HepG2 (cell line): ENCODE measurements around the gene WARS2. TPM values are rescaled to one million over a fixed set of nuclear protein-coding genes. Genes with fewer than 3 reads are reported as not detected.

Experiments used
- ATAC-seq: fragments of 200-7000 bp; cut with Tn5 transposase; 3 replicates; pipeline ENCODE4 v1.9.1; 2020; ENCODE audit warnings: mild to moderate bottlenecking, moderate library complexity
- BruUV-seq: library from RNA; stranded (reverse); fragments of 400-500 nt; replicated peaks from 2 replicates; lab custom pipeline; 2021; lab: Mats Ljungman, UMichigan
- CTCF ChIA-PET: fragments of 300-600 bp; formaldehyde crosslinking; extraction: SDS; loops from one replicate; lab custom pipeline; 2021; ENCODE audit warnings: low total read pairs, inconsistent platforms, low intra/inter-chr PET ratio; lab: Yijun Ruan, JAX
- POLR2A ChIA-PET: fragments of 350-600 bp; sonication (Branson Sonifier 250); formaldehyde crosslinking; loops from one replicate; lab custom pipeline; 2020; ENCODE audit warnings: antibody characterized with exemption, inconsistent platforms; lab: Yijun Ruan, JAX
- DNase-seq: peaks from one replicate; pipeline ENCODE4 v3.0.0-alpha.2; 2015; ENCODE audit warnings: low spot score
- FAIRE-seq: peaks from 3 replicates; lab custom pipeline; 2011; peaks lifted over from hg19 to GRCh38; lab: Jason Lieb, UNC
- H2AFZ ChIP-seq: one replicate; pipeline ENCODE4 v1.6.1; 2011; ENCODE audit warnings: low read length, inconsistent platforms
- H3K27ac ChIP-seq: fragments of 300-600 bp; 3 replicates; pipeline ENCODE4 v1.8.0; 2011; ENCODE audit warnings: mixed run types, mild to moderate bottlenecking, mixed read lengths, low read length, inconsistent platforms; ENCODE audit not compliant: insufficient read depth; ENCODE audit errors: extremely low read length
- H3K27me3 ChIP-seq, 2 experiments: fragments of 200-600 bp in 1 of 2; 2 replicates in 1 of 2; 3 replicates in 1 of 2; pipeline versions ENCODE4 v1.6.0 to v1.8.0; 2011; ENCODE audit warnings: low read length in 2 of 2, mild to moderate bottlenecking in 2 of 2, moderate library complexity in 2 of 2, inconsistent platforms in 1 of 2; ENCODE audit not compliant: insufficient read depth in 2 of 2, control insufficient read depth in 1 of 2
- H3K36me3 ChIP-seq, 2 experiments: fragments of 200-600 bp in 1 of 2; replicated peaks in 1 of 2; 2 replicates in 1 of 2; 3 replicates in 1 of 2; pipeline versions ENCODE4 v1.5.1 to v1.8.0; 2011; ENCODE audit warnings: low read length in 2 of 2, inconsistent platforms in 1 of 2; ENCODE audit not compliant: insufficient read depth in 2 of 2, control insufficient read depth in 1 of 2
- H3K4me1 ChIP-seq: 2 replicates; pipeline ENCODE4 v1.5.1; 2012; ENCODE audit warnings: low read length, inconsistent platforms; ENCODE audit not compliant: insufficient read depth
- H3K4me2 ChIP-seq: 2 replicates; pipeline ENCODE4 v1.6.0; 2011; ENCODE audit warnings: low read depth, low read length, inconsistent platforms
- H3K4me3 ChIP-seq, 3 experiments: fragments of 200-600 bp in 1 of 3; sonication (generic), shearing (Covaris generic) in 1 of 3; replicated peaks in 1 of 3; 2 replicates each; pipeline ENCODE4 v1.5.1; 2011 to 2016; ENCODE audit warnings: low read length in 3 of 3, inconsistent platforms in 2 of 3, low read depth in 2 of 3, mild to moderate bottlenecking in 2 of 3, control low read depth in 1 of 3, mixed read lengths in 1 of 3; ENCODE audit not compliant: insufficient read depth in 1 of 3
- H3K79me2 ChIP-seq: one replicate; pipeline ENCODE4 v1.6.1; 2011; ENCODE audit warnings: low read length, inconsistent platforms; ENCODE audit not compliant: insufficient read depth
- H3K9ac ChIP-seq: 2 replicates; pipeline ENCODE4 v1.6.0; 2011; ENCODE audit warnings: mild to moderate bottlenecking, low read depth, low read length, inconsistent platforms; ENCODE audit not compliant: insufficient read depth
- H3K9me3 ChIP-seq: 2 replicates; pipeline ENCODE4 v1.5.1; 2012; ENCODE audit warnings: mild to moderate bottlenecking, low read length
- H4K20me1 ChIP-seq: 2 replicates; pipeline ENCODE4 v1.6.0; 2011; ENCODE audit warnings: inconsistent platforms, mild to moderate bottlenecking, low read length, moderate library complexity; ENCODE audit not compliant: insufficient read depth
- RBM39 ChIP-seq: fragments of 200-400 bp; formaldehyde crosslinking; IDR thresholded peaks from one replicate; pipeline ENCODE4 v1.6.1; 2018; ENCODE audit warnings: antibody characterized with exemption, mild to moderate bottlenecking, low read depth, low read length; ENCODE audit not compliant: poor library complexity, severe bottlenecking
- SMARCE1 ChIP-seq: fragments of 450-650 bp; IDR thresholded peaks from 2 replicates; pipeline ENCODE4 v1.6.1; 2017; ENCODE audit warnings: borderline replicate concordance
- SNAPC5 ChIP-seq: sonication (generic); formaldehyde crosslinking; IDR thresholded peaks from 2 replicates; pipeline ENCODE4 v1.8.1; 2023; ENCODE audit warnings: mild to moderate bottlenecking, missing genetic modification reagents, borderline replicate concordance
- XBP1 ChIP-seq: sonication (generic); formaldehyde crosslinking; IDR thresholded peaks from 2 replicates; pipeline ENCODE4 v1.5.0; 2020; ENCODE audit warnings: missing genetic modification reagents
- ZNF136 ChIP-seq: sonication (generic); formaldehyde crosslinking; IDR thresholded peaks from 2 replicates; pipeline ENCODE4 v1.8.1; 2022; ENCODE audit warnings: low read depth, mild to moderate bottlenecking, moderate library complexity, missing genetic modification reagents
- ZNF317 ChIP-seq: sonication (generic); formaldehyde crosslinking; IDR thresholded peaks from 2 replicates; pipeline ENCODE4 v1.5.0; 2020; ENCODE audit warnings: mild to moderate bottlenecking, missing genetic modification reagents
- ZNF816 ChIP-seq: sonication (generic); formaldehyde crosslinking; IDR thresholded peaks from 2 replicates; pipeline ENCODE4 v1.8.0; 2022; ENCODE audit warnings: missing genetic modification reagents, mild to moderate bottlenecking, borderline replicate concordance
- ZSCAN29 ChIP-seq: sonication (generic); formaldehyde crosslinking; conservative IDR thresholded peaks from 2 replicates; pipeline ENCODE4 v1.4.0; 2020; ENCODE audit warnings: mild to moderate bottlenecking, missing genetic modification reagents
- WGBS: methylation state at CpG from one replicate; pipeline ENCODE4 v1.1.6; 2017; ENCODE audit warnings: low lambda C conversion rate; 5-methylcytosine and 5-hydroxymethylcytosine counted together
- in situ Hi-C: cut with HindIII; loops from 2 replicates; pipeline ENCODE4 v1.10.0; 2017; ENCODE audit warnings: low pct_unique_long_range_greater_than_20kb; ENCODE audit not compliant: extremely low pct_ligation_motif_present
- intact Hi-C: fragments of 100-400 bp; cut with micrococcal nuclease; formaldehyde crosslinking; loops from one replicate; pipeline ENCODE4 v1.10.0; 2022; ENCODE audit not compliant: unreplicated experiment
- polyA plus RNA-seq, 8 experiments: library from polyadenylated mRNA; depleted of rRNA in 3 of 8; stranded (reverse) in 7 of 8; unstranded in 1 of 8; fragments of >200 nt; fragmentation: Illumina TruSeq in 4 of 8; extraction: Trizol in 4 of 8; gene quantifications; 2 replicates each; pipeline versions ENCODE4 v1.2.1 to v1.2.3, GENCODE V29; 2011 to 2016; ENCODE audit warnings: low read depth in 4 of 8, missing spikeins in 1 of 8, mixed read lengths in 1 of 8; ENCODE audit not compliant: insufficient read depth in 1 of 8
- total RNA-seq, 5 experiments: library from RNA; depleted of rRNA; stranded (reverse); fragments of >200 nt; fragmentation: Illumina TruSeq; extraction: Trizol; gene quantifications; 2 replicates each; pipeline ENCODE4 v1.2.3, GENCODE V29; 2016; ENCODE audit warnings: low read depth in 1 of 5

The WARS2 gene
- total and polyA plus RNA-seq, 2 of the 13 experiments (the other 11 are each of a cell fraction or from before 2014, with no cell fraction given) = 12.4 to 18.8 TPM

GRCh38 chr1:119091618-119092017 lies 48.8 kb downstream of the WARS2 start:
- H2AFZ ChIP-seq = no peak overlapping the region
- H3K27me3 ChIP-seq = no peaks in the 10 kb centered on the region
- no peak overlapping the region for H3K4me2 ChIP-seq
- no peak for FAIRE-seq
- H3K36me3 ChIP-seq = no peaks in the 10 kb centered on the region
- no peaks in the 10 kb centered on the region for H3K4me1 ChIP-seq
- 100% methylated on average over 4 of the region's 4 CpGs for WGBS
- CTCF ChIA-PET = no interaction called here
- H4K20me1 ChIP-seq = no peaks in the 10 kb centered on the region
- H3K79me2 ChIP-seq = no peaks in the 10 kb centered on the region
- DNase-seq = no peak
- H3K9me3 ChIP-seq = no peaks in the 10 kb centered on the region
- H3K4me3 ChIP-seq = no peak overlapping the region
- in situ Hi-C loops (no loop called here), intact Hi-C loops (no loop called here)
- POLR2A ChIA-PET = no interaction called here
- H3K9ac ChIP-seq = no peak overlapping the region
- no peak for TF ChIP-seq SNAPC5 (CRISPR knock-in tag)
- TF ChIP-seq ZNF136 (CRISPR knock-in tag) = no peak
- TF ChIP-seq RBM39 = no peak
- no peak for TF ChIP-seq ZNF816
- BruUV-seq = no TSS peak
- no peak for ATAC-seq
- H3K27ac ChIP-seq = no peak overlapping the region

GRCh38 chr1:119090250-119090649 lies 50.2 kb downstream of the WARS2 start:
- WGBS = 96% methylated on average over 3 of the region's 3 CpGs
- Histone ChIP-seq H2AFZ (no peak overlapping the region), H3K79me2 (no peaks in the 10 kb centered on the region), H3K9me3 (no peaks in the 10 kb centered on the region), H3K4me2 (no peak overlapping the region), H3K36me3 (no peaks in the 10 kb centered on the region), H3K4me1 (no peaks in the 10 kb centered on the region), H3K27ac (no peak overlapping the region), H3K9ac (no peak overlapping the region), H3K27me3 (no peaks in the 10 kb centered on the region), H4K20me1 (no peaks in the 10 kb centered on the region), H3K4me3 (no peak overlapping the region)
- FAIRE-seq (no peak), ATAC-seq (no peak), DNase-seq (no peak)
- intact Hi-C loops (no loop called here), in situ Hi-C loops (no loop called here)
- ChIA-PET CTCF (no interaction called here), POLR2A (no interaction called here)
- TF ChIP-seq ZSCAN29 (no peak), ZNF317 (CRISPR knock-in tag) (peak; percentile 96), SMARCE1 (no peak), XBP1 (CRISPR knock-in tag) (no peak)
- BruUV-seq = no TSS peak
